Coronary artery (tissue), 2 donors: ENCODE measurements around the gene CLDN19.

Experiments
- DNase-seq: peaks from one replicate; pipeline ENCODE4 v3.0.0-alpha.2; 2017; ENCODE audit warnings: low spot score
- H3K27ac ChIP-seq, 2 donors: fragments of 200-600 bp; sonication (generic); one replicate each; pipeline ENCODE4 v1.5.1; 2016 to 2019
- H3K4me3 ChIP-seq: fragments of 200-600 bp; sonication (generic); 2 replicates; pipeline ENCODE4 v1.5.1; 2016; ENCODE audit warnings: mild to moderate bottlenecking, moderate library complexity
- CTCF ChIP-seq: fragments of 200-600 bp; sonication (generic); IDR thresholded peaks from one replicate; pipeline ENCODE4 v1.5.1; 2019; ENCODE audit warnings: antibody characterized with exemption

The CLDN19 gene

GRCh38 chr1:42737986-42738677 lies 1.9 kb downstream of the CLDN19 start:
- H3K4me3 ChIP-seq: no peak overlapping the region
- H3K27ac ChIP-seq: no peak overlapping the region
- no peak for TF ChIP-seq CTCF
- no peak for DNase-seq

- no peak for TF ChIP-seq CTCF
- Histone ChIP-seq H3K27ac (no peak overlapping the region), H3K4me3 (no peak overlapping the region)
- DNase-seq: no peak
Observed at GRCh38 chr1:42737257-42737656, 2.8 kb downstream of the CLDN19 start.

- TF ChIP-seq CTCF: no peak
- H3K4me3 ChIP-seq: no peak overlapping the region
- no peak overlapping the region for H3K27ac ChIP-seq
- no peak for DNase-seq
Observed at GRCh38 chr1:42736571-42737200, 3.4 kb downstream of the CLDN19 start.

GRCh38 chr1:42736152-42736551 lies 3.9 kb downstream of the CLDN19 start:
- TF ChIP-seq CTCF: no peak
- no peak overlapping the region for H3K27ac ChIP-seq
- H3K4me3 ChIP-seq: no peak overlapping the region
- no peak for DNase-seq

- H3K4me3 ChIP-seq: no peak overlapping the region
- TF ChIP-seq CTCF: no peak
- DNase-seq: no peak
- no peak overlapping the region for H3K27ac ChIP-seq
Observed at GRCh38 chr1:42735477-42736105, 4.4 kb downstream of the CLDN19 start.

- no peak overlapping the region for H3K27ac ChIP-seq
- no peak overlapping the region for H3K4me3 ChIP-seq
- no peak for DNase-seq
- TF ChIP-seq CTCF: no peak
Observed at GRCh38 chr1:42735056-42735455, 5.0 kb downstream of the CLDN19 start.
